B cell (primary cell): ENCODE data around the gene PTPRT. TPM values are rescaled to one million over a fixed set of nuclear protein-coding genes. Genes with fewer than 3 reads are reported as not detected.

ENCODE experiments used
- ATAC-seq: fragments of 200-7000 bp; cut with Tn5 transposase; one replicate; pipeline ENCODE4 v1.10.0; 2021; ENCODE audit warnings: low read depth, mild to moderate bottlenecking, moderate number of reproducible peaks, moderate library complexity
- CTCF ChIA-PET: fragments of 350-600 bp; sonication (Branson Sonifier 250); formaldehyde crosslinking; loops from one replicate; lab custom pipeline; 2021; ENCODE audit warnings: antibody characterized with exemption, inconsistent platforms; lab: Charles Lee
- POLR2A ChIA-PET: fragments of 350-600 bp; sonication (Branson Sonifier 250); formaldehyde crosslinking; loops from one replicate; lab custom pipeline; 2021; ENCODE audit warnings: antibody characterized with exemption; lab: Charles Lee
- DNase-seq: peaks from one replicate; pipeline ENCODE4 v3.0.0; 2013
- H2AFZ ChIP-seq: 2 replicates; pipeline ENCODE4 v1.6.1; 2012; ENCODE audit warnings: mild to moderate bottlenecking, low read depth, low read length; ENCODE audit not compliant: insufficient read depth, poor library complexity, severe bottlenecking
- H3K27ac ChIP-seq, 2 donors: 1 replicate in 1 of 2; 2 replicates in 1 of 2; pipeline ENCODE4 v1.5.1; 2012 to 2013; ENCODE audit warnings: low read length in 2 of 2, mild to moderate bottlenecking in 2 of 2, moderate library complexity in 1 of 2
- H3K27me3 ChIP-seq, 4 experiments: fragments of 200-600 bp in 1 of 4; sonication (generic) in 1 of 4; replicated peaks in 1 of 4; 1 replicate in 2 of 4; 2 replicates in 2 of 4; pipeline versions ENCODE4 v1.6.1 to v1.7.0; 2013 to 2016; ENCODE audit warnings: low read length in 3 of 4, mild to moderate bottlenecking in 2 of 4, mixed read lengths in 1 of 4, moderate library complexity in 1 of 4; ENCODE audit not compliant: insufficient read depth in 4 of 4, control insufficient read depth in 3 of 4; ENCODE audit errors: control extremely low read depth in 1 of 4
- H3K36me3 ChIP-seq, 2 experiments: replicated peaks in 1 of 2; 1 replicate in 1 of 2; 2 replicates in 1 of 2; pipeline versions ENCODE4 v1.6.1 to v1.7.1; 2013; ENCODE audit warnings: low read length in 1 of 2; ENCODE audit not compliant: insufficient read depth in 2 of 2, control insufficient read depth in 1 of 2; ENCODE audit errors: control extremely low read depth in 1 of 2, extremely low read depth in 1 of 2
- H3K4me1 ChIP-seq, 2 donors: fragments of 200-600 bp in 1 of 2; sonication (generic) in 1 of 2; 1 replicate in 1 of 2; 2 replicates in 1 of 2; pipeline versions ENCODE4 v1.5.1 to v1.6.1; 2013 to 2017; ENCODE audit warnings: low read length in 2 of 2; ENCODE audit not compliant: control insufficient read depth in 2 of 2, insufficient read depth in 2 of 2
- H3K4me2 ChIP-seq: replicated peaks from 2 replicates; pipeline ENCODE3; 2012; ENCODE audit warnings: mild to moderate bottlenecking, low read depth, low read length; ENCODE audit not compliant: poor library complexity, severe bottlenecking
- H3K4me3 ChIP-seq, 5 experiments: fragments of 200-600 bp in 1 of 5; sonication (generic) in 1 of 5; 1 replicate in 3 of 5; 2 replicates in 2 of 5; pipeline versions ENCODE4 v1.5.1 to v1.7.0; 2011 to 2016; ENCODE audit warnings: low read length in 4 of 5, mild to moderate bottlenecking in 4 of 5, low read depth in 2 of 5, control low read depth in 1 of 5, moderate library complexity in 1 of 5; ENCODE audit not compliant: insufficient read depth in 1 of 5; ENCODE audit errors: control extremely low read depth in 1 of 5, extremely low read depth in 1 of 5
- H3K79me2 ChIP-seq: fragments of 200-600 bp; sonication (generic); one replicate; pipeline ENCODE4 v1.6.0; 2016; ENCODE audit warnings: low read length; ENCODE audit not compliant: control insufficient read depth, insufficient read depth
- H3K9ac ChIP-seq: fragments of 200-600 bp; sonication (generic); 2 replicates; pipeline ENCODE4 v1.6.1; 2017; ENCODE audit warnings: mild to moderate bottlenecking, low read length, moderate library complexity
- H3K9me3 ChIP-seq, 3 donors: one replicate each; pipeline versions ENCODE4 v1.6.1 to v1.7.1; 2013; ENCODE audit warnings: low read length in 2 of 3; ENCODE audit not compliant: control insufficient read depth in 2 of 3, insufficient read depth in 1 of 3; ENCODE audit errors: control extremely low read depth in 1 of 3
- H4K20me1 ChIP-seq: 2 replicates; pipeline ENCODE4 v1.6.0; 2012; ENCODE audit warnings: mild to moderate bottlenecking, low read length; ENCODE audit not compliant: insufficient read depth, control insufficient read depth, poor library complexity, severe bottlenecking
- H3K27ac Mint-ChIP-seq: one replicate; pipeline ENCODE4 v1.8.0; 2021; ENCODE audit warnings: mixed read lengths
- H3K27me3 Mint-ChIP-seq: one replicate; pipeline ENCODE4 v1.8.0; 2021; ENCODE audit warnings: mixed read lengths
- H3K4me1 Mint-ChIP-seq: one replicate; pipeline ENCODE4 v1.8.0; 2021; ENCODE audit warnings: mixed read lengths
- H3K4me3 Mint-ChIP-seq: one replicate; pipeline ENCODE4 v1.8.0; 2021; ENCODE audit warnings: mixed read lengths
- H3K9me3 Mint-ChIP-seq: one replicate; pipeline ENCODE4 v1.8.0; 2022; ENCODE audit warnings: mixed read lengths; ENCODE audit not compliant: insufficient read depth
- EZH2 ChIP-seq: IDR thresholded peaks from 2 replicates; pipeline ENCODE4 v1.6.1; 2012; ENCODE audit warnings: borderline replicate concordance, low read depth, mild to moderate bottlenecking, moderate library complexity, low read length; ENCODE audit not compliant: insufficient read depth, poor library complexity, severe bottlenecking
- WGBS: methylation state at CpG from one replicate; pipeline ENCODE4 v1.1.5; 2013; ENCODE audit warnings: missing lambda C conversion rate; ENCODE audit not compliant: insufficient coverage; 5-methylcytosine and 5-hydroxymethylcytosine counted together
- intact Hi-C: fragments of 100-400 bp; cut with micrococcal nuclease; formaldehyde crosslinking; loops from one replicate; pipeline ENCODE4 v1.10.0; 2022
- polyA plus RNA-seq: library from polyadenylated mRNA; depleted of rRNA; stranded (reverse); fragments of >200 nt; gene quantifications from 2 replicates; pipeline ENCODE4 v1.2.3, GENCODE V29; 2012
- total RNA-seq, 2 donors: library from RNA; stranded (reverse); fragments of 120-200 nt in 1 of 2; gene quantifications; 1 replicate in 1 of 2; 2 replicates in 1 of 2; pipeline versions ENCODE4 v1.2.3 to v1.2.4, GENCODE V29; 2013 to 2022
- TF ChIP-seq, protein P1 (sequence below): fragments of 200-600 bp; IDR thresholded peaks from one replicate; pipeline ENCODE4 v1.8.0; 2022; ENCODE audit warnings: antibody characterized with exemption, mild to moderate bottlenecking

The PTPRT gene
- total and polyA plus RNA-seq, 2 donors (not counting 1 experiment from before 2014, with no cell fraction given): not detected

DNA sequence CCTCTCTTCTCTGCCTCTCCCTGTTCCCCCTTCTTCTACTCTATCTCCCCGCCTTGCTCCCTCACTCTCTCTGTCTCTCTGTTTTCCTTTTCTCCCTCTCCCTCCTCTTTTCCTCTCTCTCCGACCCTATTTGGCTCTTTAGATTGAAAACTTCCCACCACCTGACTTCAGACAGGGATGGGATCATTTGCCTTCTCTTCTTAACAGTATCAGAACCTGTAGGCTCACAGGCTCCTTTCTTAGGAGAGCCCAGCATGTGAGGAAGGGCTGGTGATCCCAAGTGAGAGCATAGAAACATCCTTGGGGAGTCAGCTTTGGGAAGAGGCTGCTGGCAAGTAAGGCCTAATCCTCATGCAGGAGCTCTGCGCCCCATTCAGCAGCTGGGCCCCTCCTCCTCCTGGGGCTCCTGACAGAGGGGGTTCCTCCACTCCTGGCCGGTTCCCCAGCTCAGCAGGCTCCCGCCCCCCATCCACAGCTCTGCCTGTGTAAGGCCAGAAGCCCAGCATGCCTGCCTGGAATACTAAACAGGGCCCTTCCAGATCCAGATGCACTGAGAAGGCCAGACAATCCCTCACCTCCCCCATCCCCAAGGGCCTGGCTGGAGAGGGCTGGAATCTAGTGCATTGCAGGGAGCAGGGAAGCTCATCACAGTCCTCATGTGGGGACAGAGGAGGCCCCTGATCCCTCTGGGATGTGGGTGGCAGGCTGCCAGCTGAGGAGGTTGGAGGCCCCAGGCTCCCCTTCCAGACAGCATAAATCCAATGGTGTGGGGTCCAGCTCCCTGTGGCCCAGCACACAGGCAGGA, 93.4 kb downstream of the PTPRT start:
- Histone ChIP-seq H3K79me2 (no peaks in the 10 kb centered on the region), H3K36me3 (no peaks in the 10 kb centered on the region), H3K4me2 (no peak overlapping the region), H3K9me3 (peaks cover 0 to 12% (median 0%) of the 10 kb centered on the region in 3 donors), H3K4me3 (no peak overlapping the region), H3K27me3 (peaks cover 0 to 3% (median 0%) of the 10 kb centered on the region in 4 experiments), H2AFZ (no peak overlapping the region), H3K9ac (no peak overlapping the region), H4K20me1 (no peaks in the 10 kb centered on the region), H3K4me1 (no peaks in the 10 kb centered on the region), H3K27ac (no peak overlapping the region)
- no peak for ATAC-seq
- no peak for TF ChIP-seq EZH2
- TF ChIP-seq, protein P1, sequence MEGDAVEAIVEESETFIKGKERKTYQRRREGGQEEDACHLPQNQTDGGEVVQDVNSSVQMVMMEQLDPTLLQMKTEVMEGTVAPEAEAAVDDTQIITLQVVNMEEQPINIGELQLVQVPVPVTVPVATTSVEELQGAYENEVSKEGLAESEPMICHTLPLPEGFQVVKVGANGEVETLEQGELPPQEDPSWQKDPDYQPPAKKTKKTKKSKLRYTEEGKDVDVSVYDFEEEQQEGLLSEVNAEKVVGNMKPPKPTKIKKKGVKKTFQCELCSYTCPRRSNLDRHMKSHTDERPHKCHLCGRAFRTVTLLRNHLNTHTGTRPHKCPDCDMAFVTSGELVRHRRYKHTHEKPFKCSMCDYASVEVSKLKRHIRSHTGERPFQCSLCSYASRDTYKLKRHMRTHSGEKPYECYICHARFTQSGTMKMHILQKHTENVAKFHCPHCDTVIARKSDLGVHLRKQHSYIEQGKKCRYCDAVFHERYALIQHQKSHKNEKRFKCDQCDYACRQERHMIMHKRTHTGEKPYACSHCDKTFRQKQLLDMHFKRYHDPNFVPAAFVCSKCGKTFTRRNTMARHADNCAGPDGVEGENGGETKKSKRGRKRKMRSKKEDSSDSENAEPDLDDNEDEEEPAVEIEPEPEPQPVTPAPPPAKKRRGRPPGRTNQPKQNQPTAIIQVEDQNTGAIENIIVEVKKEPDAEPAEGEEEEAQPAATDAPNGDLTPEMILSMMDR: no peak
- WGBS: 42% methylated on average over 5 of the region's 5 CpGs
- ChIA-PET POLR2A (no interaction called here), CTCF (no interaction called here)
- no peak for DNase-seq
- Mint-ChIP-seq H3K27me3 (no peaks in the 10 kb centered on the region), H3K9me3 (peaks cover 15% of the 10 kb centered on the region), H3K27ac (no peak overlapping the region), H3K4me3 (no peak overlapping the region), H3K4me1 (no peaks in the 10 kb centered on the region)
- intact Hi-C loops: no loop called here

DNA sequence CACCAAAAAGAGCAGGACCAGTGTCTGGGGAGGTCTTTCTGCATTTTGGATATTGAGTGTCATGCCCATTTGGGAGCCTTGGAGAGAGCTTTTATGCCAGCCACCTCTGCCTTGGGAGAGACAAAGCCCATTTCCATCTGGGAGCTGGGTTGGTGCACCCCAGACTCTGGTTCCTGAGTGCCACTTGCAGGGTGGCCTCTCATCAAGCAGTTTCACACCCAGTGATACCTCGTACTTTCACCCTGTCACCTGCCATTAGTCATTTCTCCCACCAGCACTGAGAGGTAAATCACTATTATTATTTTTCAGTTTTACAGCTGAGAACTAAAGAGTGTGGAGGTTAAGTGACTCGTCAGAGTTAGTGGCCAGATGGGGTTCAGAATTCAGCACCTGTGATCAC, 94.7 kb downstream of the PTPRT start:
- DNase-seq (no peak), ATAC-seq (no peak)
- intact Hi-C loops: no loop called here
- H3K79me2 ChIP-seq: no peaks in the 10 kb centered on the region
- no peaks in the 10 kb centered on the region for H3K4me1 ChIP-seq
- peaks cover 0 to 12% (median 0%) of the 10 kb centered on the region in 3 donors for H3K9me3 ChIP-seq
- no peaks in the 10 kb centered on the region for H3K4me1 Mint-ChIP-seq
- no peak overlapping the region for H3K27ac ChIP-seq
- H2AFZ ChIP-seq: no peak overlapping the region
- no peak overlapping the region for H3K4me3 Mint-ChIP-seq
- no peaks in the 10 kb centered on the region for H3K27me3 Mint-ChIP-seq
- ChIA-PET CTCF (no interaction called here), POLR2A (no interaction called here)
- no peaks in the 10 kb centered on the region for H3K36me3 ChIP-seq
- no peak for TF ChIP-seq EZH2
- H3K27ac Mint-ChIP-seq: no peak overlapping the region
- 71% methylated on average over 1 of the region's 2 CpGs for WGBS
- no peak overlapping the region for H3K4me2 ChIP-seq
- no peak overlapping the region for H3K9ac ChIP-seq
- H3K27me3 ChIP-seq: peaks cover 0 to 3% (median 0%) of the 10 kb centered on the region in 4 experiments
- H3K4me3 ChIP-seq: no peak overlapping the region
- peaks cover 15% of the 10 kb centered on the region for H3K9me3 Mint-ChIP-seq
- no peaks in the 10 kb centered on the region for H4K20me1 ChIP-seq
